Suppressor macrophage (primary cell): ENCODE measurements around the gene CD38.
"Not testable (repeated sequence)": the region's sequence is repeated elsewhere in the genome, so short reads cannot be mapped to it uniquely, and the experiment has no call there.

Experiments
- DNase-seq, 4 experiments: peaks; one replicate each; pipeline ENCODE4 v3.0.0-alpha.2; 2020 to 2022
- total RNA-seq, 17 experiments: gene quantifications; one replicate each; lab custom pipeline; 2026; ENCODE audit warnings: mixed read lengths in 6 of 17, inconsistent platforms in 3 of 17; lab: John Stamatoyannopoulos, UW

Gene CD38
- total RNA-seq, result 1.0 to 185 (median 8.3) reads per million in 17 experiments

DNA sequence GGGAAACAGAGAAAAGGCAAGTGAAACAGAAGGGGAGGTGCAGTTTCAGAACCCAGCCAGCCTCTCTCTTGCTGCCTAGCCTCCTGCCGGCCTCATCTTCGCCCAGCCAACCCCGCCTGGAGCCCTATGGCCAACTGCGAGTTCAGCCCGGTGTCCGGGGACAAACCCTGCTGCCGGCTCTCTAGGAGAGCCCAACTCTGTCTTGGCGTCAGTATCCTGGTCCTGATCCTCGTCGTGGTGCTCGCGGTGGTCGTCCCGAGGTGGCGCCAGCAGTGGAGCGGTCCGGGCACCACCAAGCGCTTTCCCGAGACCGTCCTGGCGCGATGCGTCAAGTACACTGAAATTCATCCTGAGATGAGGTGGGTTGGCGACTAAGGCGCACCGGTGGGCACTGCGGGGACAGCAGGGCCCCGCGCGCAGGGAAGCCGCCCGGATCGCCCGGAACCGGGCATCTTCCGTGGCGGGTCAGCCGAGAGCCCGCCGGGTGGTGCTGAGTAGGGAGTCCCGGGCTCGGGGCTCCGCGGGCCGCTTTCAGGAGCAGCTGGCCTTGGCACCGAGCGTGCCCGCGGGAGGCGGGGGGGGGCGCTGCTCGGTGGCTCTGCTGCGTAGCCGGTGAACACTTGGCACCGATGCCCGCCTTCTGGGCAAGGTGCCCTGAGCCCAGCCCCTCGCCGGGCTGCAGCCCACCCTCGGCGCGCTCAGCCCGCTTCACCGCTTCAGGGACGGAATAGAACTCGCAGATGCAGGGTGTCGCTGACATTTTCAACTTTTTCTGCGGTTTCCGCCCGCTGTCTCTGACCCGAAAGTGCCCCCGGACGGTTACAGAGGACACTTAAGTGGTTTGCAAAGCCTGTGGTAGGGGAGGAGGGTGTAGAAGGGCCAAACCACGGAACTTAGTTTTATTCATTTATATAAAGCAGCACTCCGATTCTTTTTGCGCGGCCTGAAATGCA is at the start of gene CD38:
CD38 (plus strand) TSS at position 40 of the 953 bp plus-strand sequence; CDS start at position 127, 87 bp downstream.
- DNase-seq, result peak; percentile 20 to 50 (median 46)

DNA sequence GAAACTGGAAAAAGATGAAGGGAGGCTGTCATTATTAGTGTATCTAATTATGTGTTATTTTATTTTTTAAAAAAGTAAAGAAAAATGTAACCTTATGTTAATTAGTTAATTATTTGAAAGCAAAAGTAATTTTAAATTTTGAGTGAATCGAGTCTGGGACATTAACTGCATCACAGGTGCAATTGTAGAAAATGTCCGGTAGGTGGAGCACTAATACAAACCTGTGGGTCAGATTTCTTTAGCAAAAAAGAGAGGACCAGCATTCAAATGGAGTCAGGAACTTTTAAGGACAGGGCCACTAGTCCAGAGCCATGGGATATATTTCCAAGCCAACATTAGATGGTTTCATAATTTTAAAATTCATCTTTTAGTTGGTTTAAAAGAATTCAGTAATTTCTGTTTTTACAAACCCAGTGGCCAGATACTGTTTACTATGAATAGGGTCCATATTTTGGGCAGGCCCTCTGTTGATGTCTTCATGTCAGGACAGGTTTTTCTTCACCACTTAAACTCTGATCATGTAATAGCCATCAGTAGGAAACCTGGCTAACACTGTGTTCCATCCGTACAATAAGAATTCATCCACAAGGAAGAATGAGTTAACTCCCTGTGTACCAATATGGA is 48.1 kb upstream of the CD38 start:
- peak; percentile 44 to 80 (median 62) for DNase-seq

DNA sequence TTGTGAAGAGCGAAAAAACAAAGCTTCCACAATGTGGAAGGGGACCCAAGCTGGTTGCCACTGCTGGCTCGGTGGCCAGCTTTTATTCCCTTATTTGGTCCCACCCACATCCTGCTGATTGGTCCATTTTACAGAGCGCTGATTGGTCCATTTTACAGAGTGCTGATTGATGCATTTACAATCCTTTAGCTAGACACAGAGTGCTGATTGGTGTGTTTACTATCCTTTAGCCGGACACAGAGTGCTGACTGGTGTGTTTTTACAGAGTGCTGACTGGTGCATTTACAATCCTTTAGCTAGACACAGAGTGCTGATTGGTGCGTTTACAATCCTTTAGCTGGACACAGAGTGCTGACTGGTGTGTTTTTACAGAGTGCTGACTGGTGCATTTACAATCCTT is 45.1 kb upstream of the CD38 start:
- DNase-seq, result not testable (repeated sequence)

- no peak for DNase-seq
These were observed 42.6 kb upstream of the CD38 start for GRCh38 chr4:15735536-15735935.

- DNase-seq, result no peak
These were observed 41.5 kb upstream of the CD38 start for GRCh38 chr4:15736514-15737050.

GRCh38 chr4:15737255-15737654 is 40.9 kb upstream of the CD38 start:
- DNase-seq, result no peak

- peak in 3 of 4 experiments; percentile 20 to 36 (median 33) for DNase-seq
These were observed 39.3 kb upstream of the CD38 start for GRCh38 chr4:15738877-15739276.

GRCh38 chr4:15740764-15741404 is 37.2 kb upstream of the CD38 start:
- DNase-seq, result no peak

DNA sequence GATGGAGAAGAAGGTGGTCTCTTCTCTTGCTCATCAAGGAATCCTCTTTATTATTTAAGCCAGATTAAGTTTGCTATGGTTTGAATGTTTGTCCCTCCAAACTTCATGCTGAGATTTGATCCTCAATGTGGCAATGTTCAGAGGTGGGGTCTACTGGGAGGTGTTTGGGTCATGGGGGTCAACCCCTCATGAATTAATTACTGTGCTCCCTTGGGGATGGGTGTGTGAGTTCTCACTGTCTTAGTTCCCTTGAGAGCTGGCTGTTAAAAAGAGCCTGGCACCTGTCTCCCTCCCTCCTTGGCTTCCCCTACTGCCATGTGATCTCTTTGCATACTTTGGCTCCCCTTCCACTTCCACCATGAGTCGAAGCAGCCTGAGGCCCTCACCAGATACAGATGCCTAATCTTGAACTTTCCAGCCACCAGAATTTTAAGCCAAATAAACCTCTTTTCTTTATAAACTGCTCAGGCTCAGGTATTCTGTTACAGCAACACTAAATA is 36.0 kb upstream of the CD38 start:
- DNase-seq, result no peak

DNA sequence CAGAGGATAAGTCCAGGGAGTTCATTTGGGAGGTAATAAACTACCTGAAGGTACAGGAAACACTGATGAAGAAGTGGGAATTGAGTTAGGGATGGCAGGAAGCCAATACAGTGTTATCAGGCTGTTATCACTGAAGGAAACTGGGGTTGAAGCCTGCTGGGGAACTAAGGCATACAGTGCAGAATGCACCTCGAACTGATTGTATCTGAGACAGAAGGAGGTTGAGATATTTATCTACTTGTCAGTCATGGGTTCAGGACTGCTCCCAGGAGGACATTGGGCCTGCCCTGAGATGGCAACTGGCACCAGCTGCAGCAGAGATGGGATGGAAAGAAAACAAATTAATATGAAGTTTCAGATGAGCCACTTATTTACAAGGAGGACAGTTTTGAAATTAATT is 35.5 kb upstream of the CD38 start:
- DNase-seq, result no peak

DNA sequence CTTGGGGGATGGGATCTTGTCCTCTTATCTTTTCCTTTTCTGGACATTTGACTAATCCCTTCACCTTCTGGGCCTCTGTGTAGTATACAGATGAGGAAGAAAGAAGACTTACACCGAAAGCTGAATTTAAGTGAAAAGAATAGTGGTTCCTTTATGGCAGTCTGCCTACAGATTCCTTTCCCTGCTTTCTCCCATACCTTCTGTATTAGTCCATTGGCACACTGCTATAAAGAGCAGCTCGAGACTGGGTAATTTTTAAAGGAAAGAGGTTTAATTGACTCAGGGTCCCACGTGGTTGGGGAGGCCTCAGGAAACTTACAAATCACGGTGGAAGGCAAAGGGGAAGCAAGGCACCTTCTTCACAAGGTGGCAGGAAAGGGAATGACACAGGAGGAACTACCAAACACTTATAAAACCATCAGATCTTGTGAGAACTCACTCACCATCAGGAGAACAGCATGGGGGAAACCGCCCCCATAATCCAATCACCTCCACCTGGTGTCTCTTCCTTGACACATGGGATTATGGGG is 34.0 kb upstream of the CD38 start:
- no peak for DNase-seq

- DNase-seq, result no peak
These were observed 32.0 kb upstream of the CD38 start for GRCh38 chr4:15746110-15746509.

- no peak for DNase-seq
These were observed 29.1 kb upstream of the CD38 start for GRCh38 chr4:15749001-15749400.

- DNase-seq, result no peak
These were observed 27.0 kb upstream of the CD38 start for GRCh38 chr4:15751153-15751552.

GRCh38 chr4:15753081-15753480 is 25.0 kb upstream of the CD38 start:
- DNase-seq, result no peak

DNA sequence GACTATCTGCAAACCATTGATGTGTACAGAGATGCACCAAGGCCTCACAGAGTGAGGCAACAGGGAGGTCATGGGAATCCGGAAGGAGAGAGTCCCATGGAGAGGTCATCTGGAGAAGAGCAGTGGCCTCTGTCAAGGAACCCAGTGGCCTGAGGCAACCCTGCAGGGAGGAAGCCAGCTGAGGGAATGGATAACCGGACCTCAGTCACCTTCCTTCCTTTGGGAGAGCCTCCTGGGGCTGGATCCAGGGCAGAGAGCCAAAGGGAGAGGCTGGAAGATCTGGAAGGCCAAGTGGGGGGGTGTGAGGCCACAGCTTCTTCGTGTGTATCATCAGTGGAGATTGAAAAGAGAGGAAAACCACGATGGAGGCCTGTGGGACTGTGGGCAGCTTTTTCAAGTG is 24.3 kb upstream of the CD38 start:
- no peak for DNase-seq

DNA sequence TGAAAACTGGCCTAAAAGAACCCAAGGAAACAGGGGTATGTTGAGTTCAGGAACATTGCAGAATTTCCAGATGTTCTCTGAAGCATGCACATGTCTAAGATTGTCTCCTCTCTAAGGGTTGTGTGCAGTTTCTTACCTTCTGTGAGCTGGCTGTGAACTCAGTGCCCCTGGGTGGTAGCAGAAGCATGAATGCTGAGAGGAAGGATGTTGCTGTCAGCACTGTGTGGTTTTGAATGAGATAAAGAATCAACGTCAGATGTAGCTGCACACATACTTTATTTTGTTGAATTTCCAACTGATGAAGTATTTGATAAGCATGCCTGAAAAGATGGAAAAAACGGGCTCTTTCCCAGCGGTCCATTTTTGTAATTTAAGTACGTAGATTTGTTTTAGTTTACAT is 23.8 kb upstream of the CD38 start:
- no peak for DNase-seq

- no peak for DNase-seq
These were observed 22.6 kb upstream of the CD38 start for GRCh38 chr4:15755321-15756155.

DNA sequence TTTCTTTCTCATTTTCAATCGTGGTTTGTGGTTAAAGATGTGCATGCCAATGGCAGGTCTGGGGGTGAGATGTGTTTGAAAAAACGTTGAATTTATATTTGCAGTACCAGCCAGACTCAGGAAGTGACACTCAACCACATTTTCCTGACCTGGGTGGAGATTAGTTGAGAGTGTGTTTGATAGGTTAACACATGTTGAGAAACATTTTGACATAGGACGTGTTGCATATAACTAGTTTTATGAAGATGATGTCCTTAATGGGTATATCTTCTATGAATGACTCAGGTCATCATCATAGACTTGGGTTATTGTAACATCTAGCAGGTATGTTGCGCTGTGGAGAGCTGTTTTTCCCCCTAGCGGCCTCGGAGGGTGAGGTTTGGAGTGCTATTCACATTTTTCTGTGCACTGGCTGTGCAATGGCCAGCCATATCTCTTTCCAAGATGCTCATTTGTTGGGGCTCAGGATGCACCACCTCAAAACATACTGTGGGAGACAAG is 21.7 kb upstream of the CD38 start:
- peak in 3 of 4 experiments; percentile 23 to 44 (median 25) for DNase-seq

DNA sequence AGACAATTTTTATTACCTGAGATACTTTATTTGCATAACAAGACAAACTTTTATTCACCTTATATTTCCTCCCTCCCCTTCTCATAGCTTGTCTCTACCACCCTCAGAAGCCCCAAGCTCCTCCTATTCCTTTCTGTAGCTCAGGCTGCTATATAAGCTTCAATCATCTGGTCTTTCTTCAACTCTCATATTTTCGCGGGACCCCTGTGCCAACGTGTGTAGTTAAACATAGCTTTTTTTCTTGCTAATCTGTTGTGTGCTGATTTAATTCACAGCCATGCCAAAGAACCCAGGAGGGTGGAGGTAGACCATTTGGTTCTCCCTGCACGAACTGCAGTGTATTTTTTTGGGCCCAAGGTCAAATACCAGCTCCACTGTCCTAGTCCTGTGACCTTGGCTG is 21.1 kb upstream of the CD38 start:
- no peak for DNase-seq

DNA sequence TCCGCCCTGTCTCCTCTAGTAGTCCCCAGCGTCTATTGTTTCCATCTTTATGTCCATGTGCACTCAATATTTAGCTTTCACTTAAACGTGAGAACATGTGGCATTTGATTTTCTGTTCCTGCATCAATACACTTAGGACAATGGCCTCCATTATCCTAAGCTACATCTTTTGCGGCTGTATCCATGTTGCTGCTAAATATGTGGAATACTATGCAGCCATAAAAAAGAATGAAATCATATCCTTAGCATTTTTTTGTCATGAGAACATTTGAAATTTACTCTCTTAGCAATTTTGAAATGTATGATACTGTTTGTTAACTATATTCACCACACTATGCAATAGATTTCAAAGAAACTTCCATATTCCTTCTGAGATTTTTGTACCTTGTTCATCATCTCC is 19.8 kb upstream of the CD38 start:
- DNase-seq, result no peak
